ENCODE measurements around the gene RBM20. TPM values are rescaled to one million over a fixed set of nuclear protein-coding genes. Genes with fewer than 3 reads are reported as not detected.
A peak's percentile ranks its signal among the peaks of the same experiment; 100 is the strongest.

Gene RBM20
- total RNA-seq, 2 experiments from 2014 or later, result not detected

- ChIA-PET POLR2A (no interaction called here), CTCF (interaction anchor here (0.7 to 2.2 kb wide), 3 partner anchors 8 to 59 kb away, joined by 5 to 14 read pairs (median 12); no protein-coding TSS in a partner anchor)
- no peak for DNase-seq
- H3K36me3 Mint-ChIP-seq (ENCODE audit: low read depth), result peaks cover 4% of the 10 kb centered on the region
- H3K27ac Mint-ChIP-seq, result no peak overlapping the region
- H3K9me3 Mint-ChIP-seq, result no peaks in the 10 kb centered on the region
- no peak overlapping the region for H3K4me3 Mint-ChIP-seq
- H3K27me3 Mint-ChIP-seq, result no peaks in the 10 kb centered on the region
- H3K4me1 Mint-ChIP-seq, result peaks cover 42% of the 10 kb centered on the region
Observed at GRCh38 chr10:110844617-110844881, 200.4 kb downstream of the RBM20 start.

GRCh38 chr10:110845192-110845755 lies 201.1 kb downstream of the RBM20 start:
- Mint-ChIP-seq H3K27ac (no peak overlapping the region), H3K9me3 (peaks cover 3% of the 10 kb centered on the region), H3K36me3 (ENCODE audit: low read depth) (peaks cover 4% of the 10 kb centered on the region), H3K27me3 (no peaks in the 10 kb centered on the region), H3K4me1 (peaks cover 49% of the 10 kb centered on the region), H3K4me3 (no peak overlapping the region)
- ChIA-PET POLR2A (no interaction called here), CTCF (interaction anchor here (0.6 to 1.5 kb wide), 5 partner anchors 9 to 131 kb away, joined by 3 to 5 read pairs (median 3); no protein-coding TSS in a partner anchor)
- no peak for DNase-seq

GRCh38 chr10:110845756-110846620 lies 201.9 kb downstream of the RBM20 start:
- Mint-ChIP-seq H3K9me3 (peaks cover 3% of the 10 kb centered on the region), H3K27me3 (no peaks in the 10 kb centered on the region), H3K36me3 (ENCODE audit: low read depth) (peaks cover 4% of the 10 kb centered on the region), H3K4me1 (peaks cover 56% of the 10 kb centered on the region), H3K4me3 (no peak overlapping the region), H3K27ac (no peak overlapping the region)
- ChIA-PET POLR2A (interaction anchor here (0.8 kb wide), 1 partner anchor 12 kb away, joined by 3 read pairs; no protein-coding TSS in a partner anchor), CTCF (interaction anchor here (0.6 to 1.5 kb wide), 8 partner anchors 9 to 130 kb away, joined by 3 to 5 read pairs (median 4); no protein-coding TSS in a partner anchor)
- DNase-seq, result no peak

- H3K27me3 Mint-ChIP-seq, result no peaks in the 10 kb centered on the region
- peaks cover 61% of the 10 kb centered on the region for H3K4me1 Mint-ChIP-seq
- H3K9me3 Mint-ChIP-seq, result peaks cover 3% of the 10 kb centered on the region
- CTCF ChIA-PET, result interaction anchor here (1.5 kb wide), 1 partner anchor 11 kb away, joined by 4 read pairs; no protein-coding TSS in a partner anchor
- H3K36me3 Mint-ChIP-seq (ENCODE audit: low read depth), result peaks cover 4% of the 10 kb centered on the region
- H3K4me3 Mint-ChIP-seq, result no peak overlapping the region
- peak overlapping the region; percentile 46 for H3K27ac Mint-ChIP-seq
- POLR2A ChIA-PET, result no interaction called here
- DNase-seq, result no peak
Observed at GRCh38 chr10:110847374-110847773, 203.2 kb downstream of the RBM20 start.

GRCh38 chr10:110848106-110848505 lies 204.0 kb downstream of the RBM20 start:
- no peak for DNase-seq
- Mint-ChIP-seq H3K36me3 (ENCODE audit: low read depth) (peaks cover 3% of the 10 kb centered on the region), H3K27ac (no peak overlapping the region), H3K4me3 (no peak overlapping the region), H3K9me3 (peaks cover 3% of the 10 kb centered on the region), H3K4me1 (peaks cover 61% of the 10 kb centered on the region), H3K27me3 (no peaks in the 10 kb centered on the region)
- ChIA-PET POLR2A (no interaction called here), CTCF (no interaction called here)

- Mint-ChIP-seq H3K27me3 (no peaks in the 10 kb centered on the region), H3K27ac (peak overlapping the region; percentile 20), H3K4me3 (no peak overlapping the region), H3K36me3 (ENCODE audit: low read depth) (peaks cover 4% of the 10 kb centered on the region), H3K9me3 (peaks cover 3% of the 10 kb centered on the region), H3K4me1 (peaks cover 62% of the 10 kb centered on the region)
- ChIA-PET POLR2A (no interaction called here), CTCF (interaction anchor here (1.2 to 3.5 kb wide), 3 partner anchors 9 to 17 kb away, joined by 5 to 15 read pairs (median 14); no protein-coding TSS in a partner anchor)
- DNase-seq, result no peak
Observed at GRCh38 chr10:110850099-110850498, 206.0 kb downstream of the RBM20 start.

GRCh38 chr10:110851020-110851612 lies 207.0 kb downstream of the RBM20 start:
- CTCF ChIA-PET, result interaction anchor here (1.2 to 3.5 kb wide), 4 partner anchors 8 to 16 kb away, joined by 5 to 15 read pairs (median 13); no protein-coding TSS in a partner anchor
- H3K9me3 Mint-ChIP-seq, result peaks cover 6% of the 10 kb centered on the region
- H3K27me3 Mint-ChIP-seq, result no peaks in the 10 kb centered on the region
- POLR2A ChIA-PET, result interaction anchor here (0.5 kb wide), 1 partner anchor 9 kb away, joined by 3 read pairs; no protein-coding TSS in a partner anchor
- peaks cover 11% of the 10 kb centered on the region for H3K36me3 Mint-ChIP-seq (ENCODE audit: low read depth)
- H3K4me1 Mint-ChIP-seq, result peaks cover 66% of the 10 kb centered on the region
- peak; percentile 47 for DNase-seq
- peak overlapping the region; percentile 28 for H3K4me3 Mint-ChIP-seq
- H3K27ac Mint-ChIP-seq, result peak overlapping the region; percentile 26

- Mint-ChIP-seq H3K27me3 (no peaks in the 10 kb centered on the region), H3K4me3 (no peak overlapping the region), H3K4me1 (peaks cover 70% of the 10 kb centered on the region), H3K36me3 (ENCODE audit: low read depth) (peaks cover 11% of the 10 kb centered on the region), H3K27ac (peak overlapping the region; percentile 10), H3K9me3 (peaks cover 6% of the 10 kb centered on the region)
- ChIA-PET CTCF (interaction anchor here (0.8 to 3.5 kb wide), 13 partner anchors 8 to 66 kb away, joined by 3 to 15 read pairs (median 3); partner anchors contain the start of gene BBIP1), POLR2A (no interaction called here)
- peak; percentile 13 for DNase-seq
Observed at GRCh38 chr10:110852255-110852896, 208.2 kb downstream of the RBM20 start.

GRCh38 chr10:110852947-110853346 lies 208.8 kb downstream of the RBM20 start:
- Mint-ChIP-seq H3K4me3 (no peak overlapping the region), H3K36me3 (ENCODE audit: low read depth) (peaks cover 11% of the 10 kb centered on the region), H3K9me3 (peaks cover 9% of the 10 kb centered on the region), H3K27me3 (no peaks in the 10 kb centered on the region), H3K4me1 (peaks cover 76% of the 10 kb centered on the region), H3K27ac (no peak overlapping the region)
- ChIA-PET CTCF (interaction anchor here (0.8 to 3.5 kb wide), 13 partner anchors 8 to 66 kb away, joined by 3 to 15 read pairs (median 3); partner anchors contain the start of gene BBIP1), POLR2A (no interaction called here)
- peak; percentile 4 for DNase-seq

GRCh38 chr10:110853921-110854605 lies 209.9 kb downstream of the RBM20 start:
- peaks cover 82% of the 10 kb centered on the region for H3K4me1 Mint-ChIP-seq
- peaks cover 9% of the 10 kb centered on the region for H3K9me3 Mint-ChIP-seq
- H3K36me3 Mint-ChIP-seq (ENCODE audit: low read depth), result peaks cover 14% of the 10 kb centered on the region
- no peak overlapping the region for H3K4me3 Mint-ChIP-seq
- POLR2A ChIA-PET, result no interaction called here
- DNase-seq, result no peak
- H3K27me3 Mint-ChIP-seq, result no peaks in the 10 kb centered on the region
- H3K27ac Mint-ChIP-seq, result no peak overlapping the region
- CTCF ChIA-PET, result interaction anchor here (1.3 to 2.7 kb wide), 5 partner anchors 8 to 51 kb away, joined by 3 to 12 read pairs (median 4); no protein-coding TSS in a partner anchor

- ChIA-PET POLR2A (interaction anchor here (0.6 to 1.0 kb wide), 4 partner anchors 11 to 83 kb away, joined by 3 read pairs; no protein-coding TSS in a partner anchor), CTCF (interaction anchor here (0.6 to 2.6 kb wide), 11 partner anchors 10 to 1595 kb away, joined by 3 to 14 read pairs (median 3); partner anchors contain the start of gene PDCD4)
- H3K27ac Mint-ChIP-seq, result peak overlapping the region; percentile 95
- H3K4me3 Mint-ChIP-seq, result peak overlapping the region; percentile 4
- DNase-seq, result no peak
- H3K4me1 Mint-ChIP-seq, result peaks cover 85% of the 10 kb centered on the region
- H3K27me3 Mint-ChIP-seq, result no peaks in the 10 kb centered on the region
- peaks cover 6% of the 10 kb centered on the region for H3K9me3 Mint-ChIP-seq
- H3K36me3 Mint-ChIP-seq (ENCODE audit: low read depth), result peaks cover 14% of the 10 kb centered on the region
Observed at GRCh38 chr10:110857265-110858171, 213.4 kb downstream of the RBM20 start.
